Epithelial cell of prostate (primary cell): ENCODE results near the gene MS4A1.
"Not testable (repeated sequence)": the region's sequence is repeated elsewhere in the genome, so short reads cannot be mapped to it uniquely, and the experiment has no call there.

Experiments used
- DNase-seq: peaks from one replicate; pipeline ENCODE4 v3.0.0-alpha.2; 2011; ENCODE audit warnings: low read depth, low spot score
- H3K27ac ChIP-seq: fragments of 450-650 bp; 2 replicates; pipeline ENCODE4 v1.5.1; 2017; ENCODE audit warnings: mild to moderate bottlenecking

Gene MS4A1

DNA sequence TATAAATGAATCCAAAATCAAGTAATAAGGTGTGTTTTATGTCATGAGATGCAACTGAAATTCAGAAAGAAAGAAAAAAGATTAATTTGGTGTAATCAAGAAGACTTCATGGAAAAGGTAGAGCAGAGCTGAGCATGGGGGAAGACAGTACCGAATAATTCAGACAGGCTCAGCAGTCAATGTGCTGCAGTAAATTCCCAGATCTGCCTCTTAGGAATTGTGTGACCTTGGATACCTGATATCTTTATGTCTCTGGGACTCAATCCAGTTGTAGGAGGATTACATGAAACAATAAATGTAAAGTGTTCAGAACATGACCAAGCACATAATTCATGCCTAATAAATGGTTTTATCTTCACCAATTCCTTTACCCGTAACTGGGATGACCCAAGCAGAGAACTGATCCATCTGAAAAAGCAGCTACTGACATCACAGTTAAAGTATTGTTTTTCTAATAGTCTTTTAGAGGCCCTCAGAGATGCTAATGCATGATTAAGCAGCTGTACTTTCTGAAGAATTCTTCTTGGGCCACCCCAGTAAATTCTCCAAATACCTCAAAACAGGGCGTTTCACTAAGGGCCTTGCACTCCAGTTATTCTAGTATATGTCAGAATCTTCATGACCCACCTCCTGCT, 44.7 kb downstream of the MS4A1 start:
- no peak for DNase-seq
- H3K27ac ChIP-seq: no peak overlapping the region

DNA sequence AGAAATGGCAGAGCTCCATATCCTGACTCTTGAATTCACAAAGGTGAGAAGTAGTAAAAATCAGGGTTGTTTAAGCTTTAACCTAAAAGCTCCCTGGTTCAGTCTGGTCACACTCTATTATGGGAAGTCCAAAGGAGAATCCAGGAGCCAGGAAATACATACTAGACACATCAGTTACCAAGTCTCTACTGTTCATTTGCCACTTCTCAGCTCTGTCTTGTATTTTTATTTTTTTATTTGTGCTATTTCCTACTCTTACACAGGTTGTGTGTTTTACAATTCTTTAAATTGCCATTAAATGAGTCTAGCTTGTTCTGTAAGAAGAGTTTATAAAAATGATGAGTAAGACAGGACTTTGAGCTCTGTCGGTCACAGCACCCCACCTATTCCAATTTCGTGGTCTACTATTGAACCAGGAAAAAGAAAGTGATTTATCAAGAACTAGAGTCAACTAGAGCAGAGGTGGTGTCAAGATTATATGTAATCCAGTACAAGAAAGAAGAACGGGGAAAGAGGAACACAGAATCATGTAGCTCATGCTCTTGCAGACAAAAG, 46.7 kb downstream of the MS4A1 start:
- no peak overlapping the region for H3K27ac ChIP-seq
- DNase-seq: no peak

DNA sequence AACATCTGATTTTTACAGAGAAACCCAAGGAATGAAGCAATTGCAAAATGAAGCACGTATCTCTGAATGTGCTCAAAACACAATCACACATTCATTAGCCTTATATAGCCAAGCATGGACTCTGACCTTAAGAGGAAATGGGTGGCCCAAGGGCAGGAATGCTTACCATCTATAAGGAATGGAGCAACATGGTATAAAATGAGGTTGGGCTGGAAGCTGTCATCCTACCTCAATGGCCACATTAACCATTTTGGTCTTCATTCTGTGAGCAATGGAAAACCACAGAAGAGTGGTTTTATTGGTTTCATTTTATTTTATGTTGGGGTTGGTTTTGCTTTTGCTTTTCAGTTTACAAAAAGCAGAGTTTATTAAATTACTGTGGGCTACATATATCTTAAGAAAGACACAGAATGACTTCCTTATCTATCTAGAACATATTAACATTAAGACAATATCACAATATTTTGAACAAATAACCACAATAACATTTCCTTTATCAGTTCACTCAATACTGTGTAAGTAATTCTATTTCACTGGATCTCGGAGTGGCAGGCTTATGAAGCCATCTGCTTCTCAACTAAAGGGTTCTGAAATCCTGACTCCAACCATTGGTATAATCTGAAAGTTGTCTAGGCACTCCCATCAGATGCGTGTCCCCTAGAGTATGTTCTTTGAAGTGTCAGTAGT, 48.7 kb downstream of the MS4A1 start:
- no peak overlapping the region for H3K27ac ChIP-seq
- DNase-seq: no peak

GRCh38 chr11:60509609-60510008, 54.0 kb downstream of the MS4A1 start:
- not testable (repeated sequence) for DNase-seq, H3K27ac ChIP-seq

GRCh38 chr11:60510209-60510608, 54.6 kb downstream of the MS4A1 start:
- DNase-seq, H3K27ac ChIP-seq: not testable (repeated sequence)

DNA sequence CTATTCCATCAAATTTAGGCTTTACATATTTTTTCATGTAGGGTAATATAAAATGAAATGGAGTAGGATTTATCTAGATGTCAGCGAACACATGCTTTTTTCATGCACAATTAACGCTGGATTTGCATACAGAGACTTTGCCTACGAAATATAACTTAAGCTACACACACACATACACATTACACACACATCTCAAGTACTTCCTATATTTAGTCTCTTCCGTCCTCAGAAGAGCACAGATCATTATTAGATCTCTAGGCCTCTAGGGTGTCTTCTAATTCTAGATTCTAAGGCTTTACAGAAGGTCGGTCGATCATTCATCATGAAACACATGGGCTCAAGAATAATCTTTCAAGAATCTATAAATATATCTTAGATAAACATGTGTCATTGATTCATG, 55.7 kb downstream of the MS4A1 start:
- no peak overlapping the region for H3K27ac ChIP-seq
- no peak for DNase-seq

- no peak for DNase-seq
- H3K27ac ChIP-seq: no peak overlapping the region
Measured at GRCh38 chr11:60512651-60513225, 57.1 kb downstream of the MS4A1 start.

DNA sequence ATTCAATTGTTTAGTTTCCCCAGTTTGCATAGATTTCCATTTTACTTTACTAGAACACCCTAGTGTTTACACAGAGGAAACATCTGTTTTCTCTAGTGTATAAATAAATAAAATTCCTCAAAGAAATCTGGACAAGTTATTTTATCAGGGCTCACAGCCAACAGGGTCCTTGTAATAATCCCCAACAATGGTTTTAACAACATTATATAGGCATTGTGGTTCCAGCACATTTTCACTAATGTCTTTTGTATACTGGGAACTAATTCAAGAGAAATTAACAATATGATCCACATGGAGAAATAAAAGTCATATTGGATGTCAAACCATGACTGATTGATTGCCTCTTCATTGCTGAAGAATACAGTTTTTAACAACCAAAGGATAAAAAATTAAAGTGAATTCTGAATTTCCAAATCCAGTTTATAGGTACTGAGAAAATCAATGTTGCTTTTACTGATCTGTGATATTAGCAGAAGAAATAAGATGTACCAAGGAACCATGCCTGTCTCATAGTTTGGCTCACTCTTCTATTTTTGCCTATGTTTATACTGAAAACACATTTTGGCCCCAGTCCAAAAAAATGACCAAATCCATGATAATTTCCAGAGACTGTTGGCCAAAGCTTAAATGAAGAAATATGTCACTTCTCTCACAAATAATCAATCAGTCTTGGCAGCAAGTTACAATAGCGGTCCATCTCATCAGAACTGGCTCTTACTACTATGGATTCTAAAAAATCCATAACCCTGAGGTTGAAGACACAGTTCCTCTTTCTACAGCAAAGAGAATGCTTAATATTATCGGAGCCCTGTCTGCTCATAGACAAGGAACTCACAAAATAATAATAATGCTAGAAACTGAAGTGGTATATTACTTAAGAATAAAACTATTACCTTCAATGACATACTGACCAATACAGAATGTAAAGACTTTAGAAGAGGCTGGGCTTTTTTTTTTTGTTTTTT, 58.1 kb downstream of the MS4A1 start:
- DNase-seq: no peak

DNA sequence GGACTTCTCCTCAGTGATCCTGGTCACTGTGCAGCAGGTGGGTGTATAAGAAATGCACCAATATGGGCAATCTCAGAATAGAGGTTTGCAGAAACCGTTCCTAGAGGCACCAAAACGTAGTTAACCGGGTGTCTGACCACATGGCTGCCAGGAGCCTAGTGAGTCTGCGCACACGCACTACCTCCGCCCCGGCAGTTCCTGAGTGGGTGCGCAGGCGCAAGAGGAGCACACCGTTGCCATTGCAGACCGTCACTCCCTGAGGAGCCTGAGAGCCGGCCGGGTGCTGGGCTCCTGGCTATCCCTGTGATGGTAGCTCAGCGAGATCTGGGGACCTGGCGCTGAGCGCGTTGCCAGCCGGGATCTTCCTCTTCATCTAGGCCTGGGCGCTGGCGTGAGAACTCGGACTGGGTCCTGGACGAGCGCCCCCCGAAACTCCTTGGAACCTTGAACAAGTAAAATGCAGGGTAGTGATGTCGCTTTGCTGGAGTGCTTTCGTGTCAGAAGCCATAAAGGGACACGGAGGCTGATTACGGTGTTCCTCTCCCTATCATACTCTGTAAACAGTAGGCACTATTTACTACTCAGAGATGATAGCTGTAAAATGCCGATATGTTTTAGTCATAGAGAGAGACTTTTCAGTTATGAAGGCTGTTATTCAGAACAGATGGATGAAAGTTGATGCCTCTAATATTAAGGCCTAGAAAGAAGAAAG, 59.7 kb downstream of the MS4A1 start, which contains the start of gene MS4A13:
Gene MS4A13 (plus strand): TSS at position 249 of the 712 bp plus-strand sequence. CDS start 2,692 bp downstream, outside the sequence.
- H3K27ac ChIP-seq: no peak within 1 kb of the TSS
- no peak for DNase-seq

More for the DNA sequence above, 58.1 kb downstream of the MS4A1 start:
- H3K27ac ChIP-seq: no peak overlapping the region
